Measurements from ENCODE around the gene DNAH17. TPM values are rescaled to one million over a fixed set of nuclear protein-coding genes. Genes with fewer than 3 reads are reported as not detected.

The DNAH17 gene, protein sequence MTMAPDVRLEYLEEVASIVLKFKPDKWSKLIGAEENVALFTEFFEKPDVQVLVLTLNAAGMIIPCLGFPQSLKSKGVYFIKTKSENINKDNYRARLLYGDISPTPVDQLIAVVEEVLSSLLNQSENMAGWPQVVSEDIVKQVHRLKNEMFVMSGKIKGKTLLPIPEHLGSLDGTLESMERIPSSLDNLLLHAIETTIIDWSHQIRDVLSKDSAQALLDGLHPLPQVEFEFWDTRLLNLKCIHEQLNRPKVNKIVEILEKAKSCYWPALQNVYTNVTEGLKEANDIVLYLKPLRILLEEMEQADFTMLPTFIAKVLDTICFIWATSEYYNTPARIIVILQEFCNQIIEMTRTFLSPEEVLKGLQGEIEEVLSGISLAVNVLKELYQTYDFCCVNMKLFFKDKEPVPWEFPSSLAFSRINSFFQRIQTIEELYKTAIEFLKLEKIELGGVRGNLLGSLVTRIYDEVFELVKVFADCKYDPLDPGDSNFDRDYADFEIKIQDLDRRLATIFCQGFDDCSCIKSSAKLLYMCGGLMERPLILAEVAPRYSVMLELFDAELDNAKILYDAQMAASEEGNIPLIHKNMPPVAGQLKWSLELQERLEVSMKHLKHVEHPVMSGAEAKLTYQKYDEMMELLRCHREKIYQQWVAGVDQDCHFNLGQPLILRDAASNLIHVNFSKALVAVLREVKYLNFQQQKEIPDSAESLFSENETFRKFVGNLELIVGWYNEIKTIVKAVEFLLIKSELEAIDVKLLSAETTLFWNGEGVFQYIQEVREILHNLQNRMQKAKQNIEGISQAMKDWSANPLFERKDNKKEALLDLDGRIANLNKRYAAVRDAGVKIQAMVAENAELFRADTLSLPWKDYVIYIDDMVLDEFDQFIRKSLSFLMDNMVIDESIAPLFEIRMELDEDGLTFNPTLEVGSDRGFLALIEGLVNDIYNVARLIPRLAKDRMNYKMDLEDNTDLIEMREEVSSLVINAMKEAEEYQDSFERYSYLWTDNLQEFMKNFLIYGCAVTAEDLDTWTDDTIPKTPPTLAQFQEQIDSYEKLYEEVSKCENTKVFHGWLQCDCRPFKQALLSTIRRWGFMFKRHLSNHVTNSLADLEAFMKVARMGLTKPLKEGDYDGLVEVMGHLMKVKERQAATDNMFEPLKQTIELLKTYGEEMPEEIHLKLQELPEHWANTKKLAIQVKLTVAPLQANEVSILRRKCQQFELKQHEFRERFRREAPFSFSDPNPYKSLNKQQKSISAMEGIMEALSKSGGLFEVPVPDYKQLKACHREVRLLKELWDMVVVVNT (N-terminal part only)
- 0.69 TPM for total RNA-seq (2021; ENCODE audit: unreplicated experiment)
- 1.4 and 1.6 TPM in 2 replicates for polyA plus RNA-seq (2012)
- percentile 21 among the genes with signal in this experiment for Bru-seq, nascent RNA
- BruChase-seq, experiment 1, labeled RNA remaining after a 6-hour chase: percentile 30 among the genes with signal in this experiment
- BruChase-seq, experiment 2, labeled RNA remaining after a 2-hour chase: percentile 25 among the genes with signal in this experiment
- long read RNA-seq, partial matches to known transcripts: 0 of 20 reads
- long read RNA-seq, other reads (novel, unspliced or antisense): 20 of 20 reads

DNA sequence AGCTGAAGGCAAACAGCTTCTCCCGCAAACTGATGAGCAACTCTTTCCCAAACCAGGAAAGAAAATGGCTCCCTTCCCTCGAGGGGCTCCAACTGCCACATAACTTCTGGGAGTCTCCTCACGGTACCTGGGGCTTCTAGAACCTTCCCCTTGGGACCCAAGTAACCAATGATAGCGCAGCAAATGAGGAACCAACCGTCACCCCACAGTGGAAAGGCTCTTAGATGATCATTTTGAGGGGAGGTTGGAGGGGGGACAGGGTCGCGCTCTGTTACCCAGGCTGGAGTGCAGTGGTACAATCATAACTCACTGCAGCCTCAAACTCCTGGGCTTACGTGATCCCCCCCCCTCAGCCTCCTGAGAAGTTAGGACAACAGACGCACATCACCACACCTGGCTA is at the start of gene DNAH17:
DNAH17 (minus strand) TSS at position 101 of the 400 bp plus-strand sequence. CDS start 2,339 bp downstream, outside the sequence.
- POLR2A ChIA-PET: no interaction called here
- Histone ChIP-seq H3K4me3 (replicated peaks in 1 of 2; ENCODE audit: low read depth in 1 of 2, low read length in 2 of 2) (no peak within 1 kb of the TSS), H3K4me2 (ENCODE audit: low read length) (no peak within 1 kb of the TSS), H3K9me3 (ENCODE audit: control insufficient read depth in 1 of 2, insufficient read depth in 1 of 2, low read depth in 1 of 2, low read length in 2 of 2) (no peaks in the 10 kb centered on the region), H3K9me2 (ENCODE audit: insufficient read depth) (no peaks in the 10 kb centered on the region), H3K9ac (ENCODE audit: low read length) (no peak within 1 kb of the TSS), H2AFZ (ENCODE audit: low read depth, low read length, poor library complexity, severe bottlenecking) (no peak within 1 kb of the TSS), H3K36me3 (ENCODE audit: control insufficient read depth in 1 of 2, insufficient read depth in 2 of 2, low read length in 2 of 2) (no peaks in the 10 kb centered on the region), H3K4me1 (ENCODE audit: control insufficient read depth in 1 of 2, insufficient read depth in 2 of 2, low read length in 2 of 2) (no peaks in the 10 kb centered on the region), H3K27me3 (ENCODE audit: insufficient read depth, low read length) (no peaks in the 10 kb centered on the region), H3K27ac (ENCODE audit: low read depth, low read length) (no peak within 1 kb of the TSS), H3K79me2 (ENCODE audit: insufficient read depth, low read length) (no peaks in the 10 kb centered on the region), H4K20me1 (ENCODE audit: insufficient read depth) (no peaks in the 10 kb centered on the region)
- no TSS peak for BruUV-seq (replicated peaks)
- RAD21 ChIA-PET (ENCODE audit: low non-redundant PET in 1 of 2, low total read pairs in 2 of 2, uncharacterized antibody in 2 of 2, unreplicated experiment in 2 of 2): no interaction called here
- CTCF ChIA-PET: no interaction called here
- ATAC-seq (no peak), DNase-seq (ENCODE audit: low read depth, low spot score) (no peak)
- intact Hi-C loops (cut with micrococcal nuclease): no loop called here
- TF ChIP-seq TCF7L2 (IDR thresholded peaks at IDR 0.05; ENCODE audit: borderline replicate concordance, extremely low read depth, insufficient read depth, insufficient read length) (no peak), SP1 (IDR thresholded peaks at IDR 0.05; ENCODE audit: low read depth) (no peak), ZFX (IDR thresholded peaks at IDR 0.05) (no peak), ELF1 (IDR thresholded peaks at IDR 0.05; ENCODE audit: borderline replicate concordance, low read depth) (no peak)

Data from HCT116 (cell line).